CD4-positive, alpha-beta T cell treated with Interleukin-4 for 1 hour (primary cell): ENCODE data around the gene WASHC4.

Source experiments
- DNase-seq, 2 donors: peaks; one replicate each; pipeline ENCODE4 v3.0.0-alpha.2; 2020 to 2022

Gene WASHC4, protein sequence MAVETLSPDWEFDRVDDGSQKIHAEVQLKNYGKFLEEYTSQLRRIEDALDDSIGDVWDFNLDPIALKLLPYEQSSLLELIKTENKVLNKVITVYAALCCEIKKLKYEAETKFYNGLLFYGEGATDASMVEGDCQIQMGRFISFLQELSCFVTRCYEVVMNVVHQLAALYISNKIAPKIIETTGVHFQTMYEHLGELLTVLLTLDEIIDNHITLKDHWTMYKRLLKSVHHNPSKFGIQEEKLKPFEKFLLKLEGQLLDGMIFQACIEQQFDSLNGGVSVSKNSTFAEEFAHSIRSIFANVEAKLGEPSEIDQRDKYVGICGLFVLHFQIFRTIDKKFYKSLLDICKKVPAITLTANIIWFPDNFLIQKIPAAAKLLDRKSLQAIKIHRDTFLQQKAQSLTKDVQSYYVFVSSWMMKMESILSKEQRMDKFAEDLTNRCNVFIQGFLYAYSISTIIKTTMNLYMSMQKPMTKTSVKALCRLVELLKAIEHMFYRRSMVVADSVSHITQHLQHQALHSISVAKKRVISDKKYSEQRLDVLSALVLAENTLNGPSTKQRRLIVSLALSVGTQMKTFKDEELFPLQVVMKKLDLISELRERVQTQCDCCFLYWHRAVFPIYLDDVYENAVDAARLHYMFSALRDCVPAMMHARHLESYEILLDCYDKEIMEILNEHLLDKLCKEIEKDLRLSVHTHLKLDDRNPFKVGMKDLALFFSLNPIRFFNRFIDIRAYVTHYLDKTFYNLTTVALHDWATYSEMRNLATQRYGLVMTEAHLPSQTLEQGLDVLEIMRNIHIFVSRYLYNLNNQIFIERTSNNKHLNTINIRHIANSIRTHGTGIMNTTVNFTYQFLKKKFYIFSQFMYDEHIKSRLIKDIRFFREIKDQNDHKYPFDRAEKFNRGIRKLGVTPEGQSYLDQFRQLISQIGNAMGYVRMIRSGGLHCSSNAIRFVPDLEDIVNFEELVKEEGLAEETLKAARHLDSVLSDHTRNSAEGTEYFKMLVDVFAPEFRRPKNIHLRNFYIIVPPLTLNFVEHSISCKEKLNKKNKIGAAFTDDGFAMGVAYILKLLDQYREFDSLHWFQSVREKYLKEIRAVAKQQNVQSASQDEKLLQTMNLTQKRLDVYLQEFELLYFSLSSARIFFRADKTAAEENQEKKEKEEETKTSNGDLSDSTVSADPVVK

DNA sequence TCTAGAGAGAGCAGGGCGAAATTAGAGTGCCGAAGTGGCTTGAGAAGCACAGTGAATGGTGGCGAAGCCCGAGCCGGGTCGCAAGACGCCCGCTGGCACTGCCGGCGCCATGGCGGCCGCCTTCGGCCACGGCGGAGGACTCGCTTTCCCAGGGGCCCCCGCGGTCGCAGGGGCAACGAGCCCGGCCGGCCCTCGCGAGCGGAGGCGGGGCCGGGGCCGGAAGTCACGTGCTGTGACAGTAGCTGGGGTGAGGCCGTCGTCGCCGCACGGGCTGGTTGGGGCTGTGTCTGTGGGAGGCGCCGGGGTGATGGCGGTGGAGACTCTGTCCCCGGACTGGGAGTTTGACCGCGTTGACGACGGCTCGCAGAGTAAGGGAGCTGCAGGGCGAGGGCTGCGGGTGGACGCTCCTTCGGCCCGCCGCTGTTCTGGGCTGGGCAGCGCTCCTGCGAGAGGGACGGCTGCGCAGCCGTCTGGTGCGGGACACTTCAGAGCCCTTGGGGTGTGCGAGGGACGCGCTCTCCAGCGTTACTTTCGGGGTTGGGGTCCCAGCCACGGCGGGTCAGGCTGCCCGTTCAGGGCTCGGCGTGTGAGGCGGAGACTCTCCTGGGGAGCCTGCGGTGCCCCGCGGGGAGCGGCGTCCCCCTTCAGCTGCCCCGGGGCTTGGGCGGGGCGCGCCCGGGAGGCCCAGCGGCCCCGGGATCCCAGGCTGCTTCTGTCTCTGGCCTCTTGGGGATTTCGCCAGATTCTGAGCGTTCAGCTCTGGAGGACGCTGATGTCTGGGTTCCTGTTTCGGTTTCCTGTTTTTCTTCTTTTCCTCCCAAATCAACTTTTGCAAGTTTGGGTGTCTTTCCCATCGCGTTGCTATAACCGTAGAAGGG lies at the start of gene WASHC4:
Gene WASHC4 (plus strand): TSS at position 238 of the 878 bp plus-strand sequence. CDS start 70 bp downstream, at position 308.
- DNase-seq: peak; percentile 91

DNA sequence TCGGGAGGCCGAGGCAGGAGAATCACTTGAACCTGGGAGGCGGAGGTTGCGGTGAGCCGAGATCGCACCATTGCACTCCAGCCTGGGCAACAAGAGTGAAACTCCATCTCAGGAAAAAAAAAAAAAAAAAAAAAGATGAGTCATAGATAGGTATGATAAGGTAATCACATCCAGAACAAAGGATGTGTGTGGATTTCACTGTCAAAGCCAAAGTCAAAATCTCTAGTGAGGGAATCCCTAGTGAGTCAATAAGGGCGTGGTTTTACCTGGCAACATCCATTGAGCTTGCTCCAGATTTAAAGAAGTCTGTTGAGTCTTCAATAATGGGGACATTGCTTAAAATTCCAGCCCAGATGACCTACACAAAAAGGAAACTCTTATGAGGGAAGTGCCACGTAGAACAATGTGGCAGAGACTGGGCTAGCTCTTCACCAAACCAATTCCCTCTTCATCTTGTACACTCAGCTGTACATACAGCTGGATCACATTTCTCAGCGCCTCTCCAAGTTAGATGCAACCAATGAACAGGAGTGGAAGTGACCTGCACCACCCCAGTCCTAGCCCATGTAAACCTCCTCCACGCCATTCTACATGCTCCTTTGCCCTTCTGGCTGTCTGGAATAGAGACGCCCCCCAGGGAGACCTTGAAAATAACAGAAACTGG lies 46.7 kb upstream of the WASHC4 start:
- no peak for DNase-seq

DNA sequence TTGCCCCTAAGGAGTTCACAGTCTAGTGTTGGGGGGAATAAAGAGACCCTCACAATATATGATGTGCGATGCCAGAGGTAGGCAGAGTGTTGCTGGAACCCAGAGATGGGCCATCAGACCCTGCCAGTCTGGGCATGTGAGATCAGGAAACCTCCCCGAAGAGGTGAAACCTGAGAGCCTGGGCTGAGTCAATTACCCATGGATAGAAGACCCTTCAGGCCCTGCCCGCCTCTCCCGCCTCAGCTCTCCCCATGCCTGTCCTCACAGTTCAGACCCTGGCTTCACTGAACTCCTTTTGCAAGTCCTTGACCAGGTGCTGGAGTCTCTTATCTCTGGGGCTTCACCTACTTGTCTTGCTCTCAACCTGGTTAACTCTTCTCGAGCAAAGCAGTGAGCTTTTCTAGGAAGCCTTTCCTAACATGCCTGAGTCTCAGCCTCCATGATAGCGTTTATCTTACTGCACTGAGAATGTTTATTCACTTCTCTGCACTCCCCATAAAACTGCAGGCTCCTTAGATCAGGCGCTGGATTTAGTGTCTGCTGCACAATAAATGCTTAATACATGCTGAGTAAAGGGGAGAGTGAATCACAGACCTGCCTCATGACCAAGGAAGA lies 42.9 kb upstream of the WASHC4 start:
- DNase-seq: no peak

DNA sequence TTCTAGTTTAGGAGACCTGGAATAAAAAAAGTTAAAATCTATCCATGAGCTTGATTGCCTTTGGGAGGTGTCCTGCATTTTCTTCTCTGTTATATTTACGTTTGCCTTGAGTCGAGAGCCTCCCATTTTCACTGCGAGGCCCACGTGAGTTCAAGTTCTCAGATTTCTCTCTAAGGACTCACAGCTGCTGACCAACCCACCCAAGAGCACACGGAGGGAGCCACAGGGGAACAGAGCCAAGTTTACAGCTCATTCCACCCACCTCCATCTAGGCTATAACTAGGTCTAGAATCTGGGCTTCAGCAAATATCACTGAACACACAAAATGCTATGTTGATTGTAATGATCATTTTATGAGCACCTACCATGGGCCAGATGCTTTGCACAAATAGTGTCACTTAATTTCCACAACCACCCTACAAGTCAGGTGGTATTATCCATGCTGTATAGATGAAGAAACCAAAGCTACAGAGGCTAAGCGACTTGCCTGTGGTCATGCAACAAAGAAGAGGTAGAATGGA lies 40.0 kb upstream of the WASHC4 start:
- no peak for DNase-seq

DNA sequence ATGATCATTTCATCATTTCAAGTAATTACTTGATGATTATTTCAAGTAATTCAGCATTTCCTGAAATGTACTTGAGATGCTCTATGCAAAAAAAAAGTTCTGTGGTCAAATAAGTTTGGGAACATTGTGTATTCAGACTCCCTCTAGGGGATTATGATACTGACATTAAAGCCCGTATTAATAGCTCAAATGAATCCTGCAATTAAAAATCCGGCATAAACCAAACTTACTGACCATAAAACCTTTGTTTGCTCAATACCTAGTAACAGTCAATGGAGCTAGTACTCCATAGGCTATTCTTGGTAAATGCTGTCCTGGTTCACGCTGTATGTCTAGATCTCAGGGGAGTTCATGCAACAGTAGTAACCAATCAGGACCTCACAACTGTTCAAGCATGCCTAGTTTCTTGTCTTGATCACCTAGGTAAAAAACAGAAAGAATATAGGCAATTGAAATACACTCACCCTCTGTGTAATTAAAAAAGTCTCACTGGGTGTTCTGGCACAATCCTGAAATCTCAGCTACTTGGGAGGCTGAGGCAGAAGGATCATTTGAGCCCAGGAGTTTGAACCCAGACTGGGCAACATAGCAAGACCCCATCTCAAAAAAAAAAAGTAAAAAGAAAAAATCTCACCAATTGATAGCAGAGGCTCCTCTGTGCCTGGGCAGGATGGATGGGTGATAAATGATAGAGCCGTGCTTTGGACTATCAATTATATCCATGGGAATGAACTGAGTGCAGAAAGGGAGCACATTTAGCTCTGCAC lies 37.4 kb upstream of the WASHC4 start:
- no peak for DNase-seq

DNA sequence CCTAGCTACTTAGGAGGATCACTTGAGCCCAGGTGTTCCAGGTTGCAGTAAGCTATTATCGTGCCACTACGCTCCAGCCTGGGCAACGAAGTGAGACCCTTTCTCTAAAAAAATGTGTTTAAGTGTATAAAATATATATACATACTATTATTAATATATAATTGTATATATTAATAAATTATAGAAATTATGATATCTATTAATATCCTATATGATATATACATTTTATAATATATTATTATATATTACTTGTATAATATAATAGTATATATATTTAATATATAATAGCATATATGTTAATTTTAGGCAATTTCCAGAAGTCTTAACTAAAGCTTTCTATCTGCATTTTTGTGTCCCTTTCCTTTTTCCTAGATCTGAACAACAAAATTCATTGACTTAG lies 35.5 kb upstream of the WASHC4 start:
- DNase-seq: no peak

DNA sequence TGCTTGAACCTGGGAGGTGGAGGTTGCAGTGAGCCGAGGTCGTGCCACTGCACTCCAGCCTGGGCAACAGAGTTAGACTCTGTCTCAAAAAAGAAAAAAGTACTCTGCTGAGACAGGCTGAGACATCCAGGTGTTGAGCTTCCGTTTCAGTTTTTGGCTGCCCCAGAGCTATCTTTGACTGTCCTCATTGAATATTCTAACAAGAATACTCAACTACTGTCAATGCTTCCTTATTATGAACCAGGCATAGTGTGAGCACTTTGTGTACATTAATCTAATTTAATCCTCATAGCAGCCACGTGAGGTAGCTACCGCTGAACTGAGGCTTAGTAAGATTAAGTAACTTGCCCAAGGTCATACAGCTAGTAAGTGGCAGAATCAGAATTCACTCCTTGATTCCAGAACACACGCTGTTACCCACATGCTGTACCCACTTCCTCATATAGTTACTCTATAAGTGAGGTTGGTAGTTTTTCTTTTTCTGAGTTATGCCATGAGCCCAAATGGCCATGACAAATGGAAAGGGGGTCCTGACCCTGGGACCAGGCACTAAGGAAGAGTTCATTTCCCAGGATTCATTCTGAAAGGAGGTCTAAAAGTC lies 34.5 kb upstream of the WASHC4 start:
- DNase-seq: no peak

DNA sequence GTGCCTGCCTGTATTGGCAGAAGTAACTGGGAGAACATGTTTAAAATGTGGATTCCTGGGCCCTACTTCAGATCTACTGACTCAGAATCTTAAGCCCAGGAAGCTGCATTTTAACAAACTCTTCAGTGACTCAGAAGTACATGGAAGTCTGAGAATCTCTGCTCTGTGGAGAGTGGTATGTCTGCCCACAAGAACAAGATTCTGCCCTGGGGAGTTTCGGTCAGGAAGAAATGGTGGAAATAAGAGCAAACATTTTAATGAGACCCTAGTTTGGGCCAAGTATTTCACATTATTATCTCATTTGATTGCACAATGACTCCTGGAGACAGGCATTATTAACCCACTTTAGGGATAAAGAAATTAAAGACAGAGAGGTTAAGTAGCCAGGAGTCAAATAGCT lies 31.4 kb upstream of the WASHC4 start:
- DNase-seq: no peak

DNA sequence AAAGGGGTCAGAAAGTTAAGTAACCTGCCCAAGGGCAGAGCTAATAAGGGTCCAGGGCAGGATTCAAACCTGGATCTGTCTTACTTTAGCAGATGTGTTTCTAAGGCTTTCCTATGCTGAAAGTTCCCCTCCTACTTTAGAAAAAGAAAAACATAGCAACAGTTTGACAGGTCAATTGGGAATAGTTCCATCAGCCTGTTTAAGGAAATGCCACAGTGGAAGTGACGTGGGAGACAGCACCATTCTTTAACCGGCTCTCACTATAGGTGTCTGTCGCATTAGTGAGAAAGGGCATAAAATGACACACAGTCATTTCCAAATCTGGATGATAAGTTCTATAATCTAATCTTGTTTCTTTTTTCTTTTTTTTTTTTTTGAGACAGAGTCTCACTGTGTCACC lies 30.6 kb upstream of the WASHC4 start:
- no peak for DNase-seq

DNA sequence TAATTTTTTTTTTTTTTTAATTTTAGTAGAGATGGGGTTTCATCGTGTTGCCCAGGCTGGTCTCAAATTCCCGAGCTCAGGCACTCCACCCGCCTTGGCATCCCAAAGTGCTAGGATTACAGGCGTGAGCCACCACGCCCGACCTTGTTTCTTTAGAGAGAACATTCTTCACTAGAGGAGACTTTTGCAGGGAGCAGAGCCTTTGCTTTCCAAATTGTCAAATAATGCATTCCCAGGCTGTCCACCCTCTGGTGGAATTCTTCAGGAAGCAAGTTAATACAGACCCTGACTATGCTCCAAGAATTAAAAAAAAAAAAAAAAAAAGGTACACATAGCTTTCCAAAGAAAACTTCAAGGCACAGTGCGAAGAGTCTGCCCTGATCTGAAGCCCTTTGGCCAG lies 30.1 kb upstream of the WASHC4 start:
- no peak for DNase-seq

DNA sequence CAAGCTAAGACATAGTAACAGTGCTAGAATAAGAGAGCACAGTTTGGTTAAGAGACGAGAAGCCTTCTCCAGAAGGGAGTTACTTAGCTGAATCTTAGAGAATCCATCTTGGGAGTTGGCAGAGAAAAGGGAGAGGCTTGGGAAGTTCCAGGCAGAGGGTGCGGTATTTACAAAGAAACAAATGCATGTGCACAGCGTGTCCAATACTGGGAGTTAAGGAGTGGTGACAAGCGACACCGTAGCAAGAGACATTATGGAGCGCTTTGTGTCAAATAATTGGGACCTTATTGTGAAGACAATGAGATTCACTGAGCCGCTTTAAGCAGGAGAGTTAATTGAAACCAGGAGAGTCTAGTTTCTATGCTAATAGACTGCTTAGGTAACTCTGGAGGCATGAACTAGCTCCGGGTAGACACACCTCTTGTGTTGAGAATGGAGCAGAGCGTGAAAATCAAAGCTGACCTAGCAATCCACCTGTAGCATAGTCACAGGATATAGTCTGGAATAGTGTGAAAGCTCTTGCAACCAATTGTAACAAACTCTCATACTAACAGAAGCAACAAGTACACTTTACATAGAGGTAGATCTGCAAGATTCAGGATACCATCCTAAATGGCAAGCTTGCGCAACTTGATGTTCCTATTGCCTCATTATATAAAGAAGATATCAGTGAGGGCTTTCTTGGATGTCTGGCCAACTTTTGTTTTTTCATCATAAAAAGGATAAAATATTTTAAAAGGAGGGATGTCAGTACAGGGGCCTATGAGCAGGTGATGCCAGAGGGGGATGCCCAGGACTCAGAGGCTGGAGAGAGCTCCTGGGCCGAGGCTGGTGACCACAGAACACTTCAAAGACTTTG lies 28.6 kb upstream of the WASHC4 start:
- no peak for DNase-seq

DNA sequence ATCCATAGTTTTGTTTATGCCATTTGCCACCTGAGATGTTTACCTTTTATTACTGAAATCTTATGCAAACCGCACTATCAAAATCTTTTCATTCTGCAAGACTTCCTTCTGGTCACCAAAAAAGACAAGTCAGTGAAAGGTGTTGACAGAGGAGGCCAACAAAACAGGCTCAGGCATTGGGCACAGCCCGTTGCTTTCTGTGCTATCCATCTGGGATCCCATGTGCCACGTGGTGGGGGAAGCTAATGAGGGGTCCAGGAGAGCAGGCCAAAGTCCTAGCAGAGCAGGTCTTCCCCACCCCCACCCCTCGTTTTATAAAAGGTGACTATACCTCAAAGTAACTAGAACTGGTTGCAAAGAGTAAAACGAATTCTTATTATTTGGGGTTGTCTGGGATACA lies 24.5 kb upstream of the WASHC4 start:
- no peak for DNase-seq

DNA sequence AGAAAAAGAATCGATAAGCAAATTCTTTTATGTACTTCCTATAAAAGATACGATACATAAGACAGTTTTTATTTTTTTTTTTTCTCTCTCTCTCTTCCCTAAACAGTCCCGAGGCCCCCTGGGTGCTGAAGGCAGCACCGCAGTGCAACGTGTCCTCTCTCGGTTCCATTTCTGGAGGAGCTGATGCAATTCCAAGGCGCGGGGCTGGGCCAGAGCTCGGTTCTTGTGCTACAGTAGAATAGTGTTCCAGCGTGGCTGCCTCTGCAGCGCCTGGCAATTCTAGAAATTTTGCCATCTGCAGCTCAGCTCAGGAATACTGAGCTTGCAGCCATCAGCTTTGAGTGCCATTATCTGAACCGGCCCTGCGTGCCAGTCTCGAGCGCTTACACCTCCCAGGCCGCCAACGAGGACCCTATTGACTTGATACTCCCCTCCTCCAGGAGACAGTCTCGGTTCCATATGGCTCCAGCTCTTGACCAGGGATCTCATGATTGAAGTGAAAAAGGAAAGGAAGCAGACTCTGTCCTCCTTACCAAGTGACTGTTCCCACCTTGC lies 23.9 kb upstream of the WASHC4 start:
- no peak for DNase-seq

DNA sequence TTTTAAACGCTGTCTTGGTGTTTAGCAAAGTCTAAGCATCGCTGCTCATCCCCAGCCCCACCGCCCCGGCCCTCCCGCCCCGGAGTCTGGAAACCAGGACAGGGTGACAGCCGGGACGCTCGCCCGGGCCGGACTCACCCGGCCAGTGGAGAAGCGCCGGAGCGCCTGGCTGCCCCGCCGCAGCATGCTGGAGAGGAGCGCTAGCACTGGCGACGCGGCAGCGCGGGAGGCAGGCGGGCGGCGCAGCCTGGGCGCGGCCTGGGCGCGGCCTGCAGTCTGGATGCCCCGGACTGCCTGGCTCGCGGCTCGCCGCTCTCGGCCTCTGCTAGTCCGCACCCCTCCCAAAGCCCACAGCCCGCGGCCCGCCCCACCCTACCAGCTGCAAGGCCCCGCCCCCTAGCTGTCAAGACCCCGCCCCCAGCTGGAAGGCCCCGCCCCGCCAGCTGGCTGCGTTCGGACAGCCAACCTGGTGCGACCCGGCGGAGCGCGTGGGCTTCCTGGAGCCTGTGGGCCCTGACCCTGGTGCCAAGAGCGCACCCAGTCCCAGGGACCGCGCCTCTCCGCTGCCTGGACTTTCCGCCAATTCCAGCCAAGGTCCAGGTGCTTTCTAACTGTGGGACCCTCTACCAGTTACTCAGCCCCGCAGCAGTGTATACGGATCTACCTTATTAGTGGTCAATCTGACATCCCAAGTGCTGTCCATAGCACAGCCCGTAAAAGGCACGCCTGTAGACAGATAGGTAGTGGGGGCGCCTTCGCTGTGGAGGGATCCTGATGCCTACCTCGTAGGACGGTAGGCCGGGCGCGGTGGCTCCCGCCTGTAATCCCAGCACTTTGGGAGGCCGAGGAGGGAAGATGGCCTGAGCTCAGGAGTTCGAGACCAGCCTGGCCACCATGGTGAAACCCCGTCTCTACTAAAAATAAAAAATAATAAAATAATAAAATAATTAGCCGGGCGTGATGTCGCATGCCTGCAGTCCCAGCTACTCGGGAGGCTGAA lies 23.0 kb upstream of the WASHC4 start, which contains the start of gene ALDH1L2:
Gene ALDH1L2 (minus strand): TSS at position 208 of the 1,000 bp plus-strand sequence. CDS start 22 bp downstream, at position 186.
- DNase-seq: peak; percentile 47 to 69

DNA sequence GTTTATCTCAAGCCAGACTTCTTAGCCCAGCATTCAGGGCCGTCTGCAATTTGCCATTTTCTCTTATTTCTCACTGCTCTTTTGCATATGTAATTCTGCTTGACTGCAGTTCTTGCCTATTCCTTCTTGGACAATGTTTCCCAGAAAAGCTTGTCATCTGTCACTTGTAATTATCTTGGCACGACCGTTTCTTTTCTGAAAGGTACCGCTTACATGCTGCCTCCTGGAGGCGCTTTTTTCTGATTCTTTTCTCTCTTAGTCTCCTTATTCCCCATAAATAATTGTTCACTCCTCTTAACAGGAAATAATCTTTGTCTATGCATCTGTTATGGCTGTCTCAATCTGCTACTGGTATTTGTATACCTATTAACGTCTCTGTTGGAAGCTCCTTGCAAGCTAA lies 22.0 kb upstream of the WASHC4 start:
- DNase-seq: no peak

DNA sequence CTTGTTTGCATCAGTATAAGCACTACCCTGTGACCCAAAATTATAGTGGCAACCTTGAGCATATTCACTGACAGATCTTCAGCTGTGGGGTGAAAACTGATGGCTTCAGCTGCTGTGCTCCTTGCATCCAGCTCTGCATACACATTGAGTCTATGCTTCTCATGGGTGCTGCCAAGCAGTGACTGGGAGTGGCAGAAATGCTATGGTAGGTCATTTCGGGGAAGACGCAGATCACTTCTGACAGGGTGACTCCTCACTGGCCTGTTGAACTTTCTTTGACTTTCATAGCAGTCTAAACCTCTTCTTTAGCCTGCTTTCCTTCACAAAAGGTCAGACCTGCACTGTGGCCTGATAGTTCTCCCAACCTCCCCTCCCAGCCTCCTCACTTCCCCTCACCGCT lies 17.7 kb upstream of the WASHC4 start:
- no peak for DNase-seq

DNA sequence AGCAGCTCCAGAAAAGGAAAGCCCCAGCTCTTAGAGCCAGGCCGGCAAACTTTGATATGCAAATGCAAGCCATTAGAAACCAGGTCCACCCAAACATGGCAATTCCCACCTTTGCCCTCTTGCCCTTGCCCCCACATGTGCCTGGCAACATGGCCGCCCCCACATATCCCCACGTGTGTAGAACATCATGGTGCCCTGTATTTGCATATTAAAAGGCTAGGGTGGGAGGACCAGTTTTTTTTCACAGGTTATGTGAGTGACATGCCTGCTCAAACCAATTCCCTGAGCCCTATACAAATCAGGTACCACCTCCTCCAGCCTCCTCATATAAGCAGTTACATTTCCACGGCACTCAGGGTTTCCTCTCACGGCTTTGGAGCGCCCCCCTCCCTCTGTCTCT lies 17.2 kb upstream of the WASHC4 start:
- DNase-seq: no peak
